AG04449 (cell line): ENCODE data around the gene USP3.
"Not testable (repeated sequence)": the region's sequence is repeated elsewhere in the genome, so short reads cannot be mapped to it uniquely, and the experiment has no call there.

Source experiments
- CTCF ChIA-PET: fragments of 350-600 bp; formaldehyde crosslinking; extraction: SDS; loops from one replicate; lab custom pipeline; 2021; ENCODE audit warnings: antibody characterized with exemption; lab: Yijun Ruan, JAX
- POLR2A ChIA-PET: fragments of 400-600, 350-600 bp; formaldehyde crosslinking; extraction: SDS; loops from one replicate; lab custom pipeline; 2020; ENCODE audit warnings: antibody characterized with exemption, inconsistent platforms; lab: Yijun Ruan, JAX
- DNase-seq: peaks from one replicate; pipeline ENCODE4 v3.0.0-alpha.2; 2010; ENCODE audit warnings: low read depth, low spot score
- H3K4me3 ChIP-seq: 2 replicates; pipeline ENCODE4 v1.5.1; 2011; ENCODE audit warnings: low read depth, mild to moderate bottlenecking, control low read depth, low read length
- CTCF ChIP-seq: IDR thresholded peaks from one replicate; pipeline ENCODE4 v1.5.1; 2011; ENCODE audit warnings: mild to moderate bottlenecking, moderate library complexity, low read length, control low read depth, inconsistent platforms; ENCODE audit not compliant: insufficient read depth; ENCODE audit errors: missing control alignments

Gene USP3

GRCh38 chr15:63487076-63487757 is 17.2 kb upstream of the USP3 start:
- TF ChIP-seq CTCF, result peak; percentile 94
- ChIA-PET POLR2A (no interaction called here), CTCF (interaction anchor here (0.6 to 3.0 kb wide), 38 partner anchors 8 to 216 kb away, joined by 3 to 31 read pairs (median 4); partner anchors contain the start of genes FBXL22 and USP3)
- no peak overlapping the region for H3K4me3 ChIP-seq
- no peak for DNase-seq

- H3K4me3 ChIP-seq, DNase-seq, POLR2A ChIA-PET: not testable (repeated sequence)
- CTCF ChIA-PET, result interaction anchor here (0.7 to 3.0 kb wide), 37 partner anchors 8 to 196 kb away, joined by 3 to 31 read pairs (median 3); partner anchors contain the start of gene USP3
Observed at GRCh38 chr15:63487758-63488397, 16.5 kb upstream of the USP3 start.

GRCh38 chr15:63488398-63488960 is 15.9 kb upstream of the USP3 start:
- CTCF ChIA-PET, result interaction anchor here (0.6 to 3.0 kb wide), 10 partner anchors 9 to 188 kb away, joined by 3 to 31 read pairs (median 3); partner anchors contain the start of gene USP3
- POLR2A ChIA-PET, result no interaction called here
- DNase-seq, result no peak
- H3K4me3 ChIP-seq, result no peak overlapping the region
- TF ChIP-seq CTCF, result no peak

- no peak for TF ChIP-seq CTCF
- DNase-seq, result no peak
- H3K4me3 ChIP-seq, result no peak overlapping the region
- POLR2A ChIA-PET, result no interaction called here
- CTCF ChIA-PET, result interaction anchor here (1.0 to 8.9 kb wide), 4 partner anchors 7 to 111 kb away, joined by 3 to 59 read pairs (median 4); no protein-coding TSS in a partner anchor
Observed at GRCh38 chr15:63489352-63489751, 15.0 kb upstream of the USP3 start.

GRCh38 chr15:63490345-63491034 is 13.9 kb upstream of the USP3 start:
- POLR2A ChIA-PET, result no interaction called here
- TF ChIP-seq CTCF, result no peak
- CTCF ChIA-PET, result interaction anchor here (1.0 to 8.9 kb wide), 5 partner anchors 8 to 109 kb away, joined by 3 to 59 read pairs (median 4); partner anchors contain the start of gene USP3
- no peak for DNase-seq
- H3K4me3 ChIP-seq, result no peak overlapping the region

GRCh38 chr15:63491116-63491827 is 13.1 kb upstream of the USP3 start:
- TF ChIP-seq CTCF, result no peak
- DNase-seq, result no peak
- no peak overlapping the region for H3K4me3 ChIP-seq
- CTCF ChIA-PET, result interaction anchor here (1.0 to 8.9 kb wide), 5 partner anchors 9 to 576 kb away, joined by 3 to 59 read pairs (median 4); partner anchors contain the start of gene USP3
- POLR2A ChIA-PET, result no interaction called here
